Measurements from ENCODE around the gene XDH. TPM values are rescaled to one million over a fixed set of nuclear protein-coding genes. Genes with fewer than 3 reads are reported as not detected.

The XDH gene
- total and polyA plus RNA-seq, 2 donors (not counting 1 experiment from before 2014, with no cell fraction given) = 0.50 to 0.59 TPM

- no peak for TF ChIP-seq EZH2 (IDR thresholded peaks at IDR 0.05; ENCODE audit: low read length, missing control alignments)
- TF ChIP-seq CTCF (conservative IDR thresholded peaks at IDR 0.05 in 1 of 2, IDR thresholded peaks at IDR 0.05 in 1 of 2; ENCODE audit: low read depth in 1 of 2, low read length in 2 of 2) = no peak
- Histone ChIP-seq H3K4me3 (replicated peaks in 1 of 4; ENCODE audit: control extremely low read depth in 1 of 4, insufficient read depth in 1 of 4, low read depth in 3 of 4, low read length in 4 of 4) (no peak overlapping the region), H3K36me3 (ENCODE audit: control insufficient read depth, insufficient read depth, low read length) (no peaks in the 10 kb centered on the region), H3K9ac (ENCODE audit: insufficient read depth, low read length) (no peak overlapping the region), H2AFZ (ENCODE audit: low read length) (no peak overlapping the region), H3K27ac (ENCODE audit: insufficient read depth, low read length) (no peak overlapping the region), H3K4me1 (ENCODE audit: control insufficient read depth, extremely low read depth, insufficient read depth, low read length) (no peaks in the 10 kb centered on the region), H3K4me2 (ENCODE audit: extremely low read depth, insufficient read depth, low read length) (no peak overlapping the region), H3K79me2 (ENCODE audit: control insufficient read depth, insufficient read depth, low read length) (no peaks in the 10 kb centered on the region), H3K9me3 (ENCODE audit: control insufficient read depth, insufficient read depth, low read depth, low read length) (no peaks in the 10 kb centered on the region), H3K27me3 (ENCODE audit: control insufficient read depth, insufficient read depth, low read length) (no peaks in the 10 kb centered on the region), H4K20me1 (ENCODE audit: control insufficient read depth, extremely low read depth, insufficient read depth, low read length) (no peaks in the 10 kb centered on the region)
- DNase-seq (ENCODE audit: low read depth in 2 of 2) = no peak
Observed at GRCh38 chr2:31429040-31429439, 14.5 kb upstream of the XDH start.

GRCh38 chr2:31428001-31428418, 13.5 kb upstream of the XDH start:
- Histone ChIP-seq H3K9me3 (ENCODE audit: control insufficient read depth, insufficient read depth, low read depth, low read length) (no peaks in the 10 kb centered on the region), H3K27me3 (ENCODE audit: control insufficient read depth, insufficient read depth, low read length) (no peaks in the 10 kb centered on the region), H3K27ac (ENCODE audit: insufficient read depth, low read length) (no peak overlapping the region), H3K79me2 (ENCODE audit: control insufficient read depth, insufficient read depth, low read length) (no peaks in the 10 kb centered on the region), H3K4me2 (ENCODE audit: extremely low read depth, insufficient read depth, low read length) (no peak overlapping the region), H4K20me1 (ENCODE audit: control insufficient read depth, extremely low read depth, insufficient read depth, low read length) (no peaks in the 10 kb centered on the region), H3K36me3 (ENCODE audit: control insufficient read depth, insufficient read depth, low read length) (no peaks in the 10 kb centered on the region), H3K4me1 (ENCODE audit: control insufficient read depth, extremely low read depth, insufficient read depth, low read length) (no peaks in the 10 kb centered on the region), H2AFZ (ENCODE audit: low read length) (no peak overlapping the region), H3K9ac (ENCODE audit: insufficient read depth, low read length) (no peak overlapping the region), H3K4me3 (replicated peaks in 1 of 4; ENCODE audit: control extremely low read depth in 1 of 4, insufficient read depth in 1 of 4, low read depth in 3 of 4, low read length in 4 of 4) (no peak overlapping the region)
- peak in 1 of 2 donors; percentile 22 for DNase-seq (ENCODE audit: low read depth in 2 of 2)
- TF ChIP-seq EZH2 (IDR thresholded peaks at IDR 0.05; ENCODE audit: low read length, missing control alignments) (no peak), CTCF (conservative IDR thresholded peaks at IDR 0.05 in 1 of 2, IDR thresholded peaks at IDR 0.05 in 1 of 2; ENCODE audit: low read depth in 1 of 2, low read length in 2 of 2) (no peak)

DNA sequence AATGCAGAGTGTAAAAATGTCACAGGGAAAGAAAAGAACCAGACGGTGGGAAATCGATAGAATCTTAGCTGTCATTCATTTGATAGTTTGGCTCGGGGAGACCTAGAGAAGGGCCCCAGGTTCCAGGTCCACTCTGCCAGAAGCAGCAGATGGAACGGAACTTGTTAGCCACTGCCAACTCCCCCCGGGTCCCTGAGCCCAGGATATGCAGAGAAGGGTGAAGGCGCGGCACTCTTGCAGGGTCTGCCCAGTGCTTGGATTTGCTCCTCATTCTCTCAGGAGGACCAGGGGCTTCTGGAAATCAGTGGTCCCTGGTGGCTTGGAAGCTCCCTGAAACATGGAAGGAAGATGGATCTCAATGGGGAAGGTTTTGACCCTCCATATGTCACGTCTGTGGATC, 11.6 kb upstream of the XDH start:
- H3K4me2 ChIP-seq (ENCODE audit: extremely low read depth, insufficient read depth, low read length) = no peak overlapping the region
- H2AFZ ChIP-seq (ENCODE audit: low read length) = no peak overlapping the region
- H3K36me3 ChIP-seq (ENCODE audit: control insufficient read depth, insufficient read depth, low read length) = no peaks in the 10 kb centered on the region
- no peaks in the 10 kb centered on the region for H3K4me1 ChIP-seq (ENCODE audit: control insufficient read depth, extremely low read depth, insufficient read depth, low read length)
- no peak for DNase-seq (ENCODE audit: low read depth in 2 of 2)
- no peaks in the 10 kb centered on the region for H3K9me3 ChIP-seq (ENCODE audit: control insufficient read depth, insufficient read depth, low read depth, low read length)
- no peak overlapping the region for H3K27ac ChIP-seq (ENCODE audit: insufficient read depth, low read length)
- H3K4me3 ChIP-seq (replicated peaks in 1 of 4; ENCODE audit: control extremely low read depth in 1 of 4, insufficient read depth in 1 of 4, low read depth in 3 of 4, low read length in 4 of 4) = no peak overlapping the region
- no peaks in the 10 kb centered on the region for H3K27me3 ChIP-seq (ENCODE audit: control insufficient read depth, insufficient read depth, low read length)
- TF ChIP-seq EZH2 (IDR thresholded peaks at IDR 0.05; ENCODE audit: low read length, missing control alignments) (no peak), CTCF (conservative IDR thresholded peaks at IDR 0.05 in 1 of 2, IDR thresholded peaks at IDR 0.05 in 1 of 2; ENCODE audit: low read depth in 1 of 2, low read length in 2 of 2) (no peak)
- no peak overlapping the region for H3K9ac ChIP-seq (ENCODE audit: insufficient read depth, low read length)
- no peaks in the 10 kb centered on the region for H4K20me1 ChIP-seq (ENCODE audit: control insufficient read depth, extremely low read depth, insufficient read depth, low read length)
- no peaks in the 10 kb centered on the region for H3K79me2 ChIP-seq (ENCODE audit: control insufficient read depth, insufficient read depth, low read length)
